Lower leg skin (tissue), 4 donors: ENCODE data around the gene LRRC63. TPM values are rescaled to one million over a fixed set of nuclear protein-coding genes. Genes with fewer than 3 reads are reported as not detected.

Source experiments
- DNase-seq, 2 donors: peaks; one replicate each; pipeline ENCODE4 v3.0.0-alpha.2; 2019; ENCODE audit warnings: low spot score in 2 of 2
- H3K4me3 ChIP-seq: fragments of 200-600 bp; sonication (generic); 2 replicates; pipeline ENCODE4 v1.5.1; 2017; ENCODE audit warnings: mild to moderate bottlenecking, low read depth; ENCODE audit not compliant: poor library complexity, severe bottlenecking
- CTCF ChIP-seq, 3 donors: fragments of 450-650 bp; IDR thresholded peaks; one replicate each; pipeline ENCODE4 v1.5.1; 2016; ENCODE audit warnings: antibody characterized with exemption in 3 of 3, mild to moderate bottlenecking in 3 of 3, moderate library complexity in 2 of 3
- POLR2A ChIP-seq, 2 donors: fragments of 450-650 bp; IDR thresholded peaks; one replicate each; pipeline ENCODE4 v1.6.1; 2016 to 2017; ENCODE audit warnings: antibody characterized with exemption in 2 of 2, mild to moderate bottlenecking in 1 of 2, moderate library complexity in 1 of 2
- WGBS, 2 donors: methylation state at CpG; one replicate each; pipeline ENCODE4 v1.1.5; 2018; 5-methylcytosine and 5-hydroxymethylcytosine counted together
- intact Hi-C: fragments of 100-400 bp; cut with DNase I; formaldehyde crosslinking; loops from one replicate; pipeline ENCODE4 v1.15.0; 2023; ENCODE audit warnings: low total_unique reads
- total RNA-seq, 4 donors: library from RNA; depleted of rRNA; stranded (reverse); fragments of >200 nt; gene quantifications; one replicate each; pipeline ENCODE4 v1.1.0, GENCODE V29; 2016

The LRRC63 gene
- total RNA-seq, 4 donors from 2014 or later = not detected

- DNase-seq = no peak
- H3K4me3 ChIP-seq = no peak overlapping the region
- intact Hi-C loops = no loop called here
- WGBS, 2 donors = 69 to 71% methylated on average over 3 of the region's 3 CpGs
- TF ChIP-seq POLR2A (IDR thresholded peaks at IDR 0.05) = no peak
- TF ChIP-seq CTCF (IDR thresholded peaks at IDR 0.05) = no peak
Measured at GRCh38 chr13:46293436-46293835, 81.7 kb downstream of the LRRC63 start.

GRCh38 chr13:46295491-46296114 lies 83.9 kb downstream of the LRRC63 start:
- TF ChIP-seq POLR2A (IDR thresholded peaks at IDR 0.05) = no peak
- intact Hi-C loops = no loop called here
- peak in 1 of 2 donors; percentile 24 for DNase-seq
- H3K4me3 ChIP-seq = no peak overlapping the region
- WGBS, 2 donors = 47 to 51% methylated on average over 7 of the region's 7 CpGs

GRCh38 chr13:46296115-46296822 lies 84.5 kb downstream of the LRRC63 start:
- TF ChIP-seq CTCF (IDR thresholded peaks at IDR 0.05) (no peak), POLR2A (IDR thresholded peaks at IDR 0.05) (no peak)
- no peak for DNase-seq
- no peak overlapping the region for H3K4me3 ChIP-seq
- intact Hi-C loops = no loop called here
- 56 to 60% methylated on average over 3 of the region's 3 CpGs for WGBS, 2 donors

- no peak overlapping the region for H3K4me3 ChIP-seq
- no peak for TF ChIP-seq POLR2A (IDR thresholded peaks at IDR 0.05)
- TF ChIP-seq CTCF (IDR thresholded peaks at IDR 0.05) = no peak
- 51 to 57% methylated on average over 3 of the region's 3 CpGs for WGBS, 2 donors
- no peak for DNase-seq
- intact Hi-C loops = no loop called here
Measured at GRCh38 chr13:46296921-46297320, 85.2 kb downstream of the LRRC63 start.

GRCh38 chr13:46297361-46297811 lies 85.7 kb downstream of the LRRC63 start:
- no peak overlapping the region for H3K4me3 ChIP-seq
- no peak for TF ChIP-seq CTCF (IDR thresholded peaks at IDR 0.05)
- no peak for TF ChIP-seq POLR2A (IDR thresholded peaks at IDR 0.05)
- DNase-seq = no peak
- intact Hi-C loops = no loop called here
- 73 to 74% methylated on average over 3 of the region's 3 CpGs for WGBS, 2 donors

GRCh38 chr13:46303742-46304385 lies 92.1 kb downstream of the LRRC63 start:
- 47 to 52% methylated on average over 7 of the region's 7 CpGs for WGBS, 2 donors
- DNase-seq = no peak
- intact Hi-C loops = no loop called here
- H3K4me3 ChIP-seq = no peak overlapping the region
- TF ChIP-seq POLR2A (IDR thresholded peaks at IDR 0.05) (no peak), CTCF (IDR thresholded peaks at IDR 0.05) (no peak)
